Endometrial microvascular endothelial cells (primary cell): ENCODE results near the gene MYLK. TPM values are rescaled to one million over a fixed set of nuclear protein-coding genes. Genes with fewer than 3 reads are reported as not detected.
"Not testable (repeated sequence)": the region's sequence is repeated elsewhere in the genome, so short reads cannot be mapped to it uniquely, and the experiment has no call there.

Experiments used
- in situ Hi-C: cut with HindIII; loops from 2 replicates; pipeline ENCODE4 v1.10.0; 2017; ENCODE audit warnings: low sequenced_read_pairs, low pct_unique_long_range_greater_than_20kb; ENCODE audit errors: inconsistent ontology term
- total RNA-seq: library from RNA; depleted of rRNA; stranded (reverse); fragments of >200 nt; gene quantifications from one replicate; pipeline ENCODE4 v1.2.3, GENCODE V29; 2015; ENCODE audit errors: inconsistent ontology term

Gene MYLK
- total RNA-seq, 1 donor from 2014 or later = 18.0 TPM

- in situ Hi-C loops = not testable (repeated sequence)
Observed at GRCh38 chr3:123738522-123738921, 145.6 kb downstream of the MYLK start.

- in situ Hi-C loops = no loop called here
Observed at GRCh38 chr3:123737168-123737567, 147.0 kb downstream of the MYLK start.

- in situ Hi-C loops = no loop called here
Observed at GRCh38 chr3:123735456-123735855, 148.7 kb downstream of the MYLK start.

- in situ Hi-C loops = no loop called here
Observed at GRCh38 chr3:123734527-123734902, 149.6 kb downstream of the MYLK start.

- in situ Hi-C loops = no loop called here
Observed at GRCh38 chr3:123733805-123734526, 150.2 kb downstream of the MYLK start.

GRCh38 chr3:123733341-123733740 is 150.8 kb downstream of the MYLK start:
- in situ Hi-C loops = no loop called here

- in situ Hi-C loops = no loop called here
Observed at GRCh38 chr3:123732447-123732846, 151.7 kb downstream of the MYLK start.

- in situ Hi-C loops = no loop called here
Observed at GRCh38 chr3:123730829-123731228, 153.3 kb downstream of the MYLK start.

GRCh38 chr3:123728991-123729390 is 155.1 kb downstream of the MYLK start:
- in situ Hi-C loops = no loop called here

GRCh38 chr3:123728014-123728413 is 156.1 kb downstream of the MYLK start:
- in situ Hi-C loops = no loop called here

GRCh38 chr3:123725652-123726400 is 158.3 kb downstream of the MYLK start:
- in situ Hi-C loops = no loop called here

- in situ Hi-C loops = no loop called here
Observed at GRCh38 chr3:123724306-123724705, 159.8 kb downstream of the MYLK start.

GRCh38 chr3:123723522-123724168 is 160.5 kb downstream of the MYLK start:
- in situ Hi-C loops = no loop called here

- in situ Hi-C loops = no loop called here
Observed at GRCh38 chr3:123723070-123723469, 161.1 kb downstream of the MYLK start.

- in situ Hi-C loops = no loop called here
Observed at GRCh38 chr3:123722456-123722855, 161.7 kb downstream of the MYLK start.

GRCh38 chr3:123722021-123722420 is 162.1 kb downstream of the MYLK start:
- in situ Hi-C loops = no loop called here

GRCh38 chr3:123721095-123721689 is 162.9 kb downstream of the MYLK start:
- in situ Hi-C loops = not testable (repeated sequence)

- in situ Hi-C loops = no loop called here
Observed at GRCh38 chr3:123720638-123721037, 163.5 kb downstream of the MYLK start.

GRCh38 chr3:123719862-123720453 is 164.2 kb downstream of the MYLK start:
- in situ Hi-C loops = no loop called here
